SHP77 treated with DMSO at 0.1 percent for 48 hours (cell line): ENCODE results near the gene KRT36.

Experiments
- DNase-seq: peaks from one replicate; lab custom pipeline; 2025; lab: John Stamatoyannopoulos, UW

KRT36 gene

DNA sequence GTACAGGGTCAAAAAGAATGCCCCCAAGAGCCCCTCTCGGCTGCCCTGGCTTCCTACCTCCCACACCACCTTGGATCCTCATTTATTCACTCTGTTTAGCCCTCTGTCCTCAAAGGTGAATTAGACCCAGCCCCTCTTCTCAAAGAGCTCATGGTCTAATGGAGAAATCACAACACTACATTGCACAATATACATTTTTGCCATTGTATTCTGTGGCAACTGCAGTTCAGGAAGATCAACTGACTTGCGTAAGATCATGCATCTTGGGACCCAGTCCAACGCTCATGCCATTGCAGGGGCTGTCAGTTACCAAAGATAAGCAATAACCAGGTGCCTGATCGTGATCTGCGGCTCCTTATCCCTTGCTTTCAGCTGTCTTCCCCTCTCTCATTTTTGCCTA lies 50.3 kb downstream of the KRT36 start:
- no peak for DNase-seq

DNA sequence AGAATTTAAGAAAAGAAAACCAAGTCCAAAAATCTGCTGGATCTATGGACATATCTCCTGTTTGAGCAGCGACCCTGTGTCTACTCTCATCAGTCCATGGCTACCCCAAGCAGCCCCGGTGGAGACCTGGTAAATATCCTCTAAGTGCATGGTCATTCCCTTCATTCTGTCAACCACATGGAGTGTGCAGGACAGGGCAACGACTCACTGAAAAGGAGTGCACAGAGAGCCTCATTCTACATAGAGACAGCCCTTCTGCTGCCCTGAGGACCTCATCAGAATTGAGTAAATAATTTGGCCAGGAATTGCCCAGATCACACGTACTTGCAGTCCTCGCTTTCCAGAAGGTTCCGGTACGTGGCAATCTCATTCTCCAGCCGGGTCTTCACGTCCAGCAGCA lies 51.9 kb downstream of the KRT36 start:
- DNase-seq: no peak

DNA sequence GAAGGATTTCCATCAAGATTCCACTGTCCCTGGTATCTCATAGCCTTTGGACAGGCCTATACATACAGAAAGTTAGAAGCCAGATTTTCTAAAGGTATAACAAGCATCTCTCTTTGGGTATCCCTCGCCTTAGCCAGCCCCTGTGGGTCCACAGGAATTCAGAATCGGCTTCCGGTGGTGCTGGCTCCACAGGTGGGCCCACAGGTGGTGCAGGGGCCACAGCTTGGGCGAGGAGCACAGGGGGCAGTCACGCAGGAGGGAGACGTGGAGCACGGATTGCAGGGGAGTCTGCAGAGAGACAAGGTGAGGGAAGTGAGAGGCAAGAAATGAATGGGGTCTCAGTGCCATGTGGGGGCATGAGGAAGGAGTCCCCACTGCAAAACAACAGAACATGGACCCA lies 52.5 kb downstream of the KRT36 start:
- no peak for DNase-seq
